K562 (cell line): ENCODE results near the gene UBR3. TPM values are rescaled to one million over a fixed set of nuclear protein-coding genes. Genes with fewer than 3 reads are reported as not detected.
"Not testable (repeated sequence)": the region's sequence is repeated elsewhere in the genome, so short reads cannot be mapped to it uniquely, and the experiment has no call there.

Experiments
- ATAC-seq: fragments of 200-7000 bp; cut with Tn5 transposase; 3 replicates; pipeline ENCODE4 v1.9.1; 2020; ENCODE audit warnings: moderate library complexity
- BruUV-seq: library from RNA; stranded (reverse); fragments of 400-500 nt; replicated peaks from 2 replicates; lab custom pipeline; 2021; lab: Mats Ljungman, UMichigan
- CTCF ChIA-PET: fragments of 300-600 bp; formaldehyde crosslinking; extraction: SDS; loops from one replicate; lab custom pipeline; 2021; ENCODE audit warnings: low intra/inter-chr PET ratio; lab: Yijun Ruan, JAX
- POLR2A ChIA-PET: fragments of 300-600, 350-650 bp; sonication (Branson Sonifier 250); formaldehyde crosslinking; extraction: SDS; loops from one replicate; lab custom pipeline; 2021; ENCODE audit warnings: antibody characterized with exemption, inconsistent platforms; lab: Yijun Ruan, JAX
- DNase-seq, 4 experiments: peaks; one replicate each; pipeline versions ENCODE4 v3.0.0 to v3.0.0-alpha.2; 2011 to 2018; ENCODE audit warnings: low spot score in 3 of 4, mixed read lengths in 3 of 4; ENCODE audit errors: extremely low read depth in 1 of 4
- FAIRE-seq: peaks from 2 replicates; lab custom pipeline; 2011; peaks lifted over from hg19 to GRCh38; lab: Jason Lieb, UNC
- H2AFZ ChIP-seq: 2 replicates; pipeline ENCODE4 v1.6.0; 2011; ENCODE audit warnings: low read depth, low read length, control low read depth, inconsistent platforms
- H3K27ac ChIP-seq: fragments of 200-600 bp; 3 replicates; pipeline ENCODE4 v1.8.0; 2011; ENCODE audit warnings: low read depth, mild to moderate bottlenecking, control low read depth, inconsistent platforms, low read length, moderate library complexity, mixed read lengths; ENCODE audit errors: extremely low read depth
- H3K27me3 ChIP-seq, 2 experiments: fragments of 300-600 bp in 1 of 2; 2 replicates in 1 of 2; 3 replicates in 1 of 2; pipeline versions ENCODE4 v1.6.0 to v1.8.0; 2011; ENCODE audit warnings: inconsistent platforms in 2 of 2, low read length in 2 of 2, mild to moderate bottlenecking in 1 of 2, mixed read lengths in 1 of 2, moderate library complexity in 1 of 2; ENCODE audit not compliant: control insufficient read depth in 2 of 2, insufficient read depth in 2 of 2
- H3K36me3 ChIP-seq: fragments of 300-600 bp; 3 replicates; pipeline ENCODE4 v1.8.0; 2011; ENCODE audit warnings: mild to moderate bottlenecking, low read length, inconsistent platforms; ENCODE audit not compliant: control insufficient read depth, insufficient read depth
- H3K4me1 ChIP-seq, 2 experiments: fragments of 200-600 bp in 1 of 2; replicated peaks in 1 of 2; 2 replicates in 1 of 2; 3 replicates in 1 of 2; pipeline versions ENCODE4 v1.5.1 to v1.8.0; 2011; ENCODE audit warnings: inconsistent platforms in 2 of 2, low read length in 2 of 2, mild to moderate bottlenecking in 1 of 2, mixed read lengths in 1 of 2, moderate library complexity in 1 of 2; ENCODE audit not compliant: control insufficient read depth in 2 of 2, insufficient read depth in 2 of 2
- H3K4me2 ChIP-seq: 2 replicates; pipeline ENCODE4 v1.6.1; 2011; ENCODE audit warnings: low read length, control low read depth, inconsistent platforms, mixed read lengths; ENCODE audit not compliant: insufficient read depth
- H3K4me3 ChIP-seq: fragments of 200-600 bp; sonication (generic), shearing (Covaris generic); 2 replicates; pipeline ENCODE4 v1.5.1; 2016; ENCODE audit warnings: control low read depth, inconsistent platforms
- H3K79me2 ChIP-seq: fragments of 200-600 bp; 3 replicates; pipeline ENCODE4 v1.8.0; 2011; ENCODE audit warnings: low read length, inconsistent platforms; ENCODE audit not compliant: control insufficient read depth, insufficient read depth
- H3K9ac ChIP-seq, 2 experiments: 2 replicates each; pipeline versions ENCODE4 v1.6.0 to v1.6.1; 2011; ENCODE audit warnings: low read depth in 2 of 2, low read length in 2 of 2, control low read depth in 1 of 2, inconsistent platforms in 1 of 2, mild to moderate bottlenecking in 1 of 2, mixed read lengths in 1 of 2; ENCODE audit not compliant: insufficient read depth in 1 of 2
- H3K9me1 ChIP-seq: one replicate; pipeline ENCODE4 v1.6.0; 2011; ENCODE audit warnings: inconsistent platforms, mild to moderate bottlenecking, low read length, moderate library complexity; ENCODE audit not compliant: control insufficient read depth, insufficient read depth
- H3K9me3 ChIP-seq: replicated peaks from 2 replicates; pipeline ENCODE4 v1.5.1; 2011; ENCODE audit warnings: low read depth, low read length, inconsistent platforms; ENCODE audit not compliant: control insufficient read depth, insufficient read depth
- H4K20me1 ChIP-seq: replicated peaks from 2 replicates; pipeline ENCODE4 v1.6.1; 2011; ENCODE audit warnings: low read length, inconsistent platforms, mixed read lengths; ENCODE audit not compliant: control insufficient read depth, insufficient read depth
- CBFA2T2 ChIP-seq: fragments of 450-650 bp; conservative IDR thresholded peaks from 2 replicates; pipeline ENCODE4 v1.6.1; 2017; ENCODE audit warnings: mild to moderate bottlenecking
- CBFA2T3 ChIP-seq: fragments of 450-650 bp; IDR thresholded peaks from 2 replicates; pipeline ENCODE4 v1.6.1; 2017
- CBX1 ChIP-seq: sonication (generic); IDR thresholded peaks from 2 replicates; pipeline ENCODE4 v1.6.1; 2016; ENCODE audit warnings: antibody characterized with exemption, low read depth, mild to moderate bottlenecking
- EP300 ChIP-seq: IDR thresholded peaks from 2 replicates; pipeline ENCODE4 v1.6.1; 2012; ENCODE audit warnings: low read length, improper control_type of control experiment
- HDAC1 ChIP-seq, 2 experiments: fragments of 450-650 bp; IDR thresholded peaks; 2 replicates each; pipeline ENCODE4 v1.6.1; 2016 to 2017; ENCODE audit warnings: inconsistent platforms in 1 of 2, mild to moderate bottlenecking in 1 of 2, moderate library complexity in 1 of 2
- JUND ChIP-seq, 2 experiments: IDR thresholded peaks; 2 replicates in 1 of 2; 3 replicates in 1 of 2; pipeline ENCODE4 v1.6.1; 2011; ENCODE audit warnings: borderline replicate concordance in 2 of 2, low read depth in 2 of 2, low read length in 2 of 2, improper control_type of control experiment in 1 of 2, missing biosample characterization in 1 of 2, missing genetic modification characterization in 1 of 2, missing genetic modification reagents in 1 of 2
- KDM1A ChIP-seq, 2 experiments: fragments of 450-650 bp; IDR thresholded peaks; 2 replicates each; pipeline ENCODE4 v1.6.1; 2016; ENCODE audit warnings: mild to moderate bottlenecking in 2 of 2
- MTA2 ChIP-seq: fragments of 450-650 bp; IDR thresholded peaks from 2 replicates; pipeline ENCODE4 v1.6.1; 2016; ENCODE audit warnings: low read depth
- RCOR1 ChIP-seq, 2 experiments: IDR thresholded peaks; 2 replicates each; pipeline ENCODE4 v1.6.1; 2012; ENCODE audit warnings: low read depth in 2 of 2, low read length in 2 of 2, borderline replicate concordance in 1 of 2, improper control_type of control experiment in 1 of 2
- TAL1 ChIP-seq: fragments of 450-650 bp; IDR thresholded peaks from 2 replicates; pipeline ENCODE4 v1.6.1; 2016; ENCODE audit warnings: mild to moderate bottlenecking
- TCF3 ChIP-seq: sonication (generic); formaldehyde crosslinking; IDR thresholded peaks from 2 replicates; pipeline ENCODE4 v1.4.0; 2020; ENCODE audit warnings: mild to moderate bottlenecking, missing genetic modification reagents
- TEAD4 ChIP-seq, 2 experiments: sonication (generic) in 1 of 2; formaldehyde crosslinking in 1 of 2; IDR thresholded peaks; 2 replicates each; pipeline versions ENCODE4 v1.6.1 to v1.8.0; 2012 to 2022; ENCODE audit warnings: borderline replicate concordance in 1 of 2, inconsistent platforms in 1 of 2, low read length in 1 of 2, mild to moderate bottlenecking in 1 of 2, missing genetic modification reagents in 1 of 2
- TRIM24 ChIP-seq, 2 experiments: fragments of 450-650 bp; IDR thresholded peaks; 2 replicates each; pipeline ENCODE4 v1.6.1; 2016
- TRIM28 ChIP-seq: fragments of 450-650 bp; IDR thresholded peaks from 2 replicates; pipeline ENCODE4 v1.6.1; 2017
- WGBS: fragments of 100-300 bp; shearing (Covaris generic); methylation state at CpG from one replicate; pipeline ENCODE4 v1.1.6; 2016; ENCODE audit warnings: low coverage, mixed read lengths; ENCODE audit not compliant: insufficient coverage; ENCODE audit errors: missing lambda C conversion rate; 5-methylcytosine and 5-hydroxymethylcytosine counted together
- in situ Hi-C: fragments of 300-500 bp; cut with MboI; formaldehyde crosslinking; loops from 4 replicates; pipeline ENCODE4 v1.15.0; 2018; ENCODE audit warnings: inconsistent platforms, mixed read lengths
- intact Hi-C: fragments of 100-400 bp; cut with micrococcal nuclease; formaldehyde crosslinking; loops from 2 replicates; pipeline ENCODE4 v1.14.2; 2022
- polyA plus RNA-seq, 8 experiments: library from polyadenylated mRNA; depleted of rRNA in 4 of 8; stranded (reverse) in 5 of 8; unstranded in 3 of 8; fragments of >200 nt; fragmentation: Nextera tagmentation in 2 of 8; fragmentation: Illumina TruSeq in 1 of 8; extraction: Ambion mirVana in 2 of 8; extraction: Trizol in 1 of 8; gene quantifications; 2 replicates each; pipeline versions ENCODE4 v1.2.1 to v1.2.3, GENCODE V29; 2011 to 2014; ENCODE audit warnings: inconsistent platforms in 1 of 8, missing spikeins in 1 of 8
- total RNA-seq, 7 experiments: library from RNA; depleted of rRNA in 6 of 7; stranded (reverse); fragments of >200 nt in 6 of 7; fragmentation: Illumina TruSeq in 2 of 7; extraction: Trizol in 2 of 7; gene quantifications; 2 replicates each; pipeline versions ENCODE4 v1.2.1 to v1.2.3, GENCODE V29; 2011 to 2021; ENCODE audit warnings: low replicate concordance in 1 of 7
- TF ChIP-seq, protein P1 (sequence below): sonication (generic); IDR thresholded peaks from 2 replicates; pipeline ENCODE4 v1.6.1; 2016

Gene UBR3
- total and polyA plus RNA-seq, 9 of the 15 experiments (the other 6 are each of a cell fraction or from before 2014, with no cell fraction given), result 14.4 to 63.5 (median 40.4) TPM

DNA sequence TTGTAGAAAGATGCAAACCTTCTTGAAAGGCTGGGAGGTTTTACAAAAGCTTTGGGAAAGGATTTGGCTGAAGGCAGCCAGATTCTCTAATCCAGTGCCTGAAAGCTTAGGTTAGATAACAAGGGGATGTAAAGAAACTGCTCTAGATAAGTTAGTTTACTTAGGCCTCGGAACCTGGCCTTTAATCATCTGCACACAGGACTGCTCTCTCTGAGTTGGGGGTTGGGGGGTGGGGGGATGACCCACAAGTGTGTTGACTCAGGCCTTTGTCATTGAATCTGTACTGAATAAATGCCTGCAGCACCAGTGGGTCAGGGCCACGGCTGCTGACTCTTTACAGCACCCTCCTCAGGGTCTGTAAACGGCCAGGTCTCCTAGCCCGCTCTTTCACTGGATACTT, 292.1 kb downstream of the UBR3 start:
- H3K9ac ChIP-seq; intact Hi-C loops; BruUV-seq; POLR2A ChIA-PET; H3K27ac ChIP-seq; H3K36me3 ChIP-seq; H3K4me3 ChIP-seq; H3K4me1 ChIP-seq; H3K79me2 ChIP-seq; ATAC-seq; H3K9me3 ChIP-seq; in situ Hi-C loops; H3K27me3 ChIP-seq; H2AFZ ChIP-seq; CTCF ChIA-PET; FAIRE-seq; H4K20me1 ChIP-seq; H3K4me2 ChIP-seq; H3K9me1 ChIP-seq; TF ChIP-seq TEAD4 (CRISPR knock-in tag; IDR thresholded peaks at IDR 0.05; ENCODE audit: borderline replicate concordance); JUND (tag; IDR thresholded peaks at IDR 0.05; ENCODE audit: borderline replicate concordance, low read depth, low read length): not testable (repeated sequence)
- WGBS, result 29% methylated on average over 4 of the region's 4 CpGs
- TF ChIP-seq TCF3 (CRISPR knock-in tag) (peak; percentile 2; the same call in 1 of the 2 replicates), TAL1 (peak; percentile 51), RCOR1 (IDR thresholded peaks at IDR 0.05; ENCODE audit: borderline replicate concordance in 1 of 2, low read depth in 2 of 2, low read length in 2 of 2) (0 out of 4 replicates have a peak, but pooled peaks of 1 of the 2 experiments have one; percentile 13), TEAD4 (IDR thresholded peaks at IDR 0.05; ENCODE audit: low read length) (0 out of 2 replicates have a peak, but pooled peaks have one; percentile 18), JUND (IDR thresholded peaks at IDR 0.05; ENCODE audit: borderline replicate concordance, low read depth, low read length) (0 out of 2 replicates have a peak, but pooled peaks have one; percentile 3), CBFA2T2 (peak; percentile 71), HDAC1 (IDR thresholded peaks at IDR 0.05) (0 out of 4 replicates have a peak, but pooled peaks of 1 of the 2 experiments have one; percentile 51), KDM1A (IDR thresholded peaks at IDR 0.05) (peak; percentile 68 to 82), CBX1 (0 out of 2 replicates have a peak, but pooled peaks have one; percentile 41), CBFA2T3 (peak; percentile 81), TRIM28 (peak; percentile 80; the same call in 1 of the 2 replicates), MTA2 (0 out of 2 replicates have a peak, but pooled peaks have one; percentile 18), EP300 (peak; percentile 33; the same call in 1 of the 2 replicates), TRIM24 (IDR thresholded peaks at IDR 0.05) (peak; percentile 57 to 82; a peak in 3 of 4 replicates)
- TF ChIP-seq, protein P1, sequence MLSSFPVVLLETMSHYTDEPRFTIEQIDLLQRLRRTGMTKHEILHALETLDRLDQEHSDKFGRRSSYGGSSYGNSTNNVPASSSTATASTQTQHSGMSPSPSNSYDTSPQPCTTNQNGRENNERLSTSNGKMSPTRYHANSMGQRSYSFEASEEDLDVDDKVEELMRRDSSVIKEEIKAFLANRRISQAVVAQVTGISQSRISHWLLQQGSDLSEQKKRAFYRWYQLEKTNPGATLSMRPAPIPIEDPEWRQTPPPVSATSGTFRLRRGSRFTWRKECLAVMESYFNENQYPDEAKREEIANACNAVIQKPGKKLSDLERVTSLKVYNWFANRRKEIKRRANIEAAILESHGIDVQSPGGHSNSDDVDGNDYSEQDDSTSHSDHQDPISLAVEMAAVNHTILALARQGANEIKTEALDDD, result 0 out of 2 replicates have a peak, but pooled peaks have one; percentile 21
- DNase-seq, result peak in 1 of 4 experiments; percentile 40
